Fibroblast of lung (primary cell): Measurements from ENCODE around the gene AQP9.

Experiments
- EZH2 ChIP-seq: IDR thresholded peaks from 2 replicates; pipeline ENCODE4 v1.5.1; 2012; ENCODE audit warnings: low read length, control low read depth, mild to moderate bottlenecking; ENCODE audit errors: missing control alignments
- TF ChIP-seq, protein P1 (sequence below), 2 donors: IDR thresholded peaks in 1 of 2; conservative IDR thresholded peaks in 1 of 2; 1 replicate in 1 of 2; 2 replicates in 1 of 2; pipeline ENCODE4 v1.5.1; 2011 to 2012; ENCODE audit warnings: low read length in 2 of 2, control low read depth in 1 of 2, inconsistent platforms in 1 of 2, low read depth in 1 of 2, mild to moderate bottlenecking in 1 of 2

DNA sequence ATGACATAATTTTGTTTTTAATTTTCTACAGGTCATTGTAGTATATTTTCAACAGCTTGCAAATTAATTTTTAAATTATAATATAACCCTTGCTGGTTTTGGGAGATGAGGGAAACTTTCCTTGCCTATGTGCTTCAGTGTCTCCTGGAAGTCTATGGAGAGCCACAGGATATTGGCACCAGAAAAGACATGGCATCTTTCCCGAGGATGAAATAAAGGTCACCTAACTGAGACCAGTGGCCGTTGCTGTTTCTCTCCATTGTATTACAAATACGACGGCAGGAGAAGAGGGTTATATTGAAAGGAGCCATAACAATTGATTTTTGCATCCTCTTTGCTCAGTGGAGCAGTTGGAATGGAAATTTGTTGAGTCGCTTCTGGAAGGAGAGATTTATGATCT is 19.9 kb upstream of the AQP9 start:
- TF ChIP-seq, protein P1, sequence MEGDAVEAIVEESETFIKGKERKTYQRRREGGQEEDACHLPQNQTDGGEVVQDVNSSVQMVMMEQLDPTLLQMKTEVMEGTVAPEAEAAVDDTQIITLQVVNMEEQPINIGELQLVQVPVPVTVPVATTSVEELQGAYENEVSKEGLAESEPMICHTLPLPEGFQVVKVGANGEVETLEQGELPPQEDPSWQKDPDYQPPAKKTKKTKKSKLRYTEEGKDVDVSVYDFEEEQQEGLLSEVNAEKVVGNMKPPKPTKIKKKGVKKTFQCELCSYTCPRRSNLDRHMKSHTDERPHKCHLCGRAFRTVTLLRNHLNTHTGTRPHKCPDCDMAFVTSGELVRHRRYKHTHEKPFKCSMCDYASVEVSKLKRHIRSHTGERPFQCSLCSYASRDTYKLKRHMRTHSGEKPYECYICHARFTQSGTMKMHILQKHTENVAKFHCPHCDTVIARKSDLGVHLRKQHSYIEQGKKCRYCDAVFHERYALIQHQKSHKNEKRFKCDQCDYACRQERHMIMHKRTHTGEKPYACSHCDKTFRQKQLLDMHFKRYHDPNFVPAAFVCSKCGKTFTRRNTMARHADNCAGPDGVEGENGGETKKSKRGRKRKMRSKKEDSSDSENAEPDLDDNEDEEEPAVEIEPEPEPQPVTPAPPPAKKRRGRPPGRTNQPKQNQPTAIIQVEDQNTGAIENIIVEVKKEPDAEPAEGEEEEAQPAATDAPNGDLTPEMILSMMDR (conservative IDR thresholded peaks at IDR 0.05 in 1 of 2, IDR thresholded peaks at IDR 0.05 in 1 of 2; ENCODE audit: low read depth in 1 of 2, low read length in 2 of 2) = no peak
- no peak for TF ChIP-seq EZH2
